Calu3 (cell line): ENCODE measurements around the gene GLS. TPM values are rescaled to one million over a fixed set of nuclear protein-coding genes. Genes with fewer than 3 reads are reported as not detected.
A peak's percentile ranks its signal among the peaks of the same experiment; 100 is the strongest.
"Not testable (repeated sequence)": the region's sequence is repeated elsewhere in the genome, so short reads cannot be mapped to it uniquely, and the experiment has no call there.

Experiments
- BruUV-seq: library from RNA; stranded (reverse); fragments of 400-500 nt; replicated peaks from 2 replicates; lab custom pipeline; 2021; lab: Mats Ljungman, UMichigan
- CTCF ChIA-PET: fragments of 300-600 bp; sonication (Branson Sonifier 250); formaldehyde crosslinking; loops from one replicate; lab custom pipeline; 2022; ENCODE audit warnings: antibody characterized with exemption; lab: Charles Lee
- DNase-seq: peaks from one replicate; pipeline ENCODE4 v3.0.0; 2022
- H3K27ac Mint-ChIP-seq: one replicate; pipeline ENCODE4 v1.8.0; 2022; ENCODE audit warnings: mixed read lengths; ENCODE audit not compliant: unreplicated experiment
- H3K27me3 Mint-ChIP-seq: one replicate; pipeline ENCODE4 v1.8.0; 2022; ENCODE audit warnings: mixed read lengths; ENCODE audit not compliant: unreplicated experiment
- H3K36me3 Mint-ChIP-seq: one replicate; pipeline ENCODE4 v1.8.0; 2022; ENCODE audit warnings: mild to moderate bottlenecking, moderate library complexity, mixed read lengths; ENCODE audit not compliant: insufficient read depth, unreplicated experiment
- H3K4me1 Mint-ChIP-seq: one replicate; pipeline ENCODE4 v1.8.0; 2022; ENCODE audit warnings: mild to moderate bottlenecking, low read depth, mixed read lengths; ENCODE audit not compliant: unreplicated experiment
- H3K4me3 Mint-ChIP-seq: one replicate; pipeline ENCODE4 v1.8.0; 2022; ENCODE audit warnings: mild to moderate bottlenecking, low read depth, moderate library complexity, mixed read lengths; ENCODE audit not compliant: unreplicated experiment
- H3K9me3 Mint-ChIP-seq: one replicate; pipeline ENCODE4 v1.8.0; 2022; ENCODE audit warnings: low read depth, mixed read lengths; ENCODE audit not compliant: unreplicated experiment
- CTCF ChIP-seq: fragments of 200-600 bp; IDR thresholded peaks from one replicate; pipeline ENCODE4 v1.8.0; 2022; ENCODE audit warnings: antibody characterized with exemption; ENCODE audit not compliant: unreplicated experiment
- intact Hi-C: fragments of 100-400 bp; cut with micrococcal nuclease; formaldehyde crosslinking; loops from one replicate; pipeline ENCODE4 v1.10.0; 2022; ENCODE audit not compliant: unreplicated experiment
- total RNA-seq: library from RNA; stranded (reverse); gene quantifications from 2 replicates; pipeline ENCODE4 v1.2.3, GENCODE V29; 2022

The GLS gene
- total RNA-seq, 1 experiment from 2014 or later: 115 TPM

GRCh38 chr2:190882411-190882766, 1.8 kb downstream of the GLS start:
- no peak for DNase-seq
- H3K36me3 Mint-ChIP-seq: peaks cover 59% of the 10 kb centered on the region
- no peak for TF ChIP-seq CTCF
- H3K4me1 Mint-ChIP-seq: peaks cover 20% of the 10 kb centered on the region
- no peaks in the 10 kb centered on the region for H3K27me3 Mint-ChIP-seq
- no peaks in the 10 kb centered on the region for H3K9me3 Mint-ChIP-seq
- peak overlapping the region; percentile 100 for H3K27ac Mint-ChIP-seq
- no TSS peak for BruUV-seq
- CTCF ChIA-PET: interaction anchor here (1.0 kb wide), 1 partner anchor 65 kb away, joined by 4 read pairs; no protein-coding TSS in a partner anchor
- intact Hi-C loops: loop anchor here (2.0 to 5.0 kb wide), 2 partner anchors 44 to 65 kb away; no protein-coding TSS in a partner anchor
- H3K4me3 Mint-ChIP-seq: peak overlapping the region; percentile 97

GRCh38 chr2:190882856-190883582, 2.4 kb downstream of the GLS start:
- no peak for DNase-seq
- Mint-ChIP-seq H3K36me3 (peaks cover 59% of the 10 kb centered on the region), H3K9me3 (no peaks in the 10 kb centered on the region), H3K4me1 (peaks cover 27% of the 10 kb centered on the region), H3K27me3 (no peaks in the 10 kb centered on the region), H3K4me3 (peak overlapping the region; percentile 97), H3K27ac (peak overlapping the region; percentile 100)
- BruUV-seq: no TSS peak
- CTCF ChIA-PET: interaction anchor here (0.6 kb wide), 1 partner anchor 18 kb away, joined by 3 read pairs; no protein-coding TSS in a partner anchor
- intact Hi-C loops: loop anchor here (2.0 to 5.0 kb wide), 2 partner anchors 44 to 64 kb away; no protein-coding TSS in a partner anchor
- no peak for TF ChIP-seq CTCF

- H3K27ac Mint-ChIP-seq, intact Hi-C loops, DNase-seq, H3K9me3 Mint-ChIP-seq, BruUV-seq, CTCF ChIA-PET, H3K27me3 Mint-ChIP-seq: not testable (repeated sequence)
- Mint-ChIP-seq H3K36me3 (peaks cover 45% of the 10 kb centered on the region), H3K4me1 (peaks cover 48% of the 10 kb centered on the region), H3K4me3 (peak overlapping the region; percentile 15)
Measured at GRCh38 chr2:190885844-190886243, 5.2 kb downstream of the GLS start.

GRCh38 chr2:190887089-190887488, 6.5 kb downstream of the GLS start:
- DNase-seq: no peak
- Mint-ChIP-seq H3K4me1 (peaks cover 61% of the 10 kb centered on the region), H3K27me3 (no peaks in the 10 kb centered on the region), H3K4me3 (no peak overlapping the region), H3K27ac (no peak overlapping the region), H3K9me3 (no peaks in the 10 kb centered on the region), H3K36me3 (peaks cover 37% of the 10 kb centered on the region)
- CTCF ChIA-PET: interaction anchor here (0.6 to 0.8 kb wide), 3 partner anchors 29 to 271 kb away, joined by 3 read pairs; no protein-coding TSS in a partner anchor
- intact Hi-C loops: no loop called here
- no TSS peak for BruUV-seq
- TF ChIP-seq CTCF: no peak

- Mint-ChIP-seq H3K27ac (no peak overlapping the region), H3K4me3 (no peak overlapping the region), H3K27me3 (no peaks in the 10 kb centered on the region), H3K36me3 (peaks cover 24% of the 10 kb centered on the region), H3K4me1 (peaks cover 64% of the 10 kb centered on the region), H3K9me3 (no peaks in the 10 kb centered on the region)
- BruUV-seq: no TSS peak
- DNase-seq: no peak
- intact Hi-C loops: no loop called here
- CTCF ChIA-PET: no interaction called here
- no peak for TF ChIP-seq CTCF
Measured at GRCh38 chr2:190888449-190888848, 7.8 kb downstream of the GLS start.
